Fibroblast of lung (primary cell): ENCODE data around the gene UBE2H. TPM values are rescaled to one million over a fixed set of nuclear protein-coding genes. Genes with fewer than 3 reads are reported as not detected.

Source experiments
- DNase-seq, 2 donors: peaks; one replicate each; pipeline versions ENCODE4 v3.0.0 to v3.0.0-alpha.2; 2010; ENCODE audit warnings: low read depth in 2 of 2
- H2AFZ ChIP-seq: 2 replicates; pipeline ENCODE4 v1.5.1; 2012; ENCODE audit warnings: low read length, control low read depth, inconsistent platforms
- H3K27ac ChIP-seq: 2 replicates; pipeline ENCODE4 v1.5.1; 2011; ENCODE audit warnings: low read length, control low read depth; ENCODE audit not compliant: insufficient read depth
- H3K27me3 ChIP-seq: 2 replicates; pipeline ENCODE4 v1.5.1; 2011; ENCODE audit warnings: mild to moderate bottlenecking, low read length; ENCODE audit not compliant: control insufficient read depth, insufficient read depth
- H3K36me3 ChIP-seq: 2 replicates; pipeline ENCODE4 v1.5.1; 2011; ENCODE audit warnings: low read length; ENCODE audit not compliant: control insufficient read depth, insufficient read depth
- H3K4me1 ChIP-seq: 2 replicates; pipeline ENCODE4 v1.5.1; 2011; ENCODE audit warnings: low read length; ENCODE audit not compliant: control insufficient read depth, insufficient read depth; ENCODE audit errors: extremely low read depth
- H3K4me2 ChIP-seq: 2 replicates; pipeline ENCODE4 v1.5.1; 2011; ENCODE audit warnings: low read length, control low read depth; ENCODE audit not compliant: insufficient read depth; ENCODE audit errors: extremely low read depth
- H3K4me3 ChIP-seq, 4 experiments: fragments of 200-600 bp in 1 of 4; sonication (generic) in 1 of 4; replicated peaks in 1 of 4; 2 replicates each; pipeline ENCODE4 v1.5.1; 2011 to 2016; ENCODE audit warnings: low read length in 4 of 4, low read depth in 3 of 4, mild to moderate bottlenecking in 3 of 4, control low read depth in 2 of 4, inconsistent platforms in 1 of 4, mixed read lengths in 1 of 4; ENCODE audit not compliant: insufficient read depth in 1 of 4; ENCODE audit errors: control extremely low read depth in 1 of 4
- H3K79me2 ChIP-seq: 2 replicates; pipeline ENCODE4 v1.5.1; 2012; ENCODE audit warnings: mild to moderate bottlenecking, low read length, inconsistent platforms; ENCODE audit not compliant: control insufficient read depth, insufficient read depth
- H3K9ac ChIP-seq: 2 replicates; pipeline ENCODE4 v1.5.1; 2011; ENCODE audit warnings: mild to moderate bottlenecking, low read length, control low read depth; ENCODE audit not compliant: insufficient read depth
- H3K9me3 ChIP-seq: 2 replicates; pipeline ENCODE4 v1.5.1; 2012; ENCODE audit warnings: low read depth, low read length; ENCODE audit not compliant: control insufficient read depth, insufficient read depth
- H4K20me1 ChIP-seq: 2 replicates; pipeline ENCODE4 v1.5.1; 2011; ENCODE audit warnings: low read length; ENCODE audit not compliant: control insufficient read depth, insufficient read depth; ENCODE audit errors: extremely low read depth
- CTCF ChIP-seq, 2 donors: IDR thresholded peaks in 1 of 2; conservative IDR thresholded peaks in 1 of 2; 1 replicate in 1 of 2; 2 replicates in 1 of 2; pipeline ENCODE4 v1.5.1; 2011 to 2012; ENCODE audit warnings: low read length in 2 of 2, control low read depth in 1 of 2, inconsistent platforms in 1 of 2, low read depth in 1 of 2, mild to moderate bottlenecking in 1 of 2
- EZH2 ChIP-seq: IDR thresholded peaks from 2 replicates; pipeline ENCODE4 v1.5.1; 2012; ENCODE audit warnings: low read length, control low read depth, mild to moderate bottlenecking; ENCODE audit errors: missing control alignments
- polyA plus RNA-seq, 2 donors: library from polyadenylated mRNA; depleted of rRNA in 1 of 2; stranded (reverse) in 1 of 2; unstranded in 1 of 2; fragments of >200 nt; gene quantifications; 2 replicates each; pipeline ENCODE4 v1.2.1, GENCODE V29; 2011 to 2012; ENCODE audit warnings: missing spikeins in 1 of 2
- total RNA-seq: library from RNA; depleted of rRNA; stranded (reverse); fragments of >200 nt; gene quantifications from 2 replicates; pipeline ENCODE4 v1.2.1, GENCODE V29; 2014

Gene UBE2H
- total and polyA plus RNA-seq, 2 donors (not counting 1 experiment from before 2014, with no cell fraction given) = 76.0 to 102 TPM

- no peaks in the 10 kb centered on the region for H3K9me3 ChIP-seq
- no peaks in the 10 kb centered on the region for H3K4me1 ChIP-seq
- H3K27me3 ChIP-seq = no peaks in the 10 kb centered on the region
- no peaks in the 10 kb centered on the region for H3K36me3 ChIP-seq
- peaks cover 14% of the 10 kb centered on the region for H3K79me2 ChIP-seq
- no peak overlapping the region for H3K4me2 ChIP-seq
- no peak overlapping the region for H3K9ac ChIP-seq
- TF ChIP-seq EZH2 = no peak
- TF ChIP-seq CTCF (conservative IDR thresholded peaks at IDR 0.05 in 1 of 2, IDR thresholded peaks at IDR 0.05 in 1 of 2; ENCODE audit: low read depth in 1 of 2, low read length in 2 of 2) = no peak
- H2AFZ ChIP-seq = no peak overlapping the region
- DNase-seq = no peak
- H3K27ac ChIP-seq = no peak overlapping the region
- no peaks in the 10 kb centered on the region for H4K20me1 ChIP-seq
- H3K4me3 ChIP-seq = no peak overlapping the region
Observed at GRCh38 chr7:129909669-129910068, 43.1 kb downstream of the UBE2H start.

- H3K27me3 ChIP-seq = no peaks in the 10 kb centered on the region
- no peak overlapping the region for H3K9ac ChIP-seq
- H2AFZ ChIP-seq = no peak overlapping the region
- no peak for TF ChIP-seq EZH2
- no peak for TF ChIP-seq CTCF (conservative IDR thresholded peaks at IDR 0.05 in 1 of 2, IDR thresholded peaks at IDR 0.05 in 1 of 2; ENCODE audit: low read depth in 1 of 2, low read length in 2 of 2)
- no peaks in the 10 kb centered on the region for H3K36me3 ChIP-seq
- H3K27ac ChIP-seq = no peak overlapping the region
- H3K9me3 ChIP-seq = no peaks in the 10 kb centered on the region
- no peak overlapping the region for H3K4me3 ChIP-seq
- DNase-seq = peak in 1 of 2 donors; percentile 82
- H3K79me2 ChIP-seq = peaks cover 6% of the 10 kb centered on the region
- H3K4me2 ChIP-seq = no peak overlapping the region
- H3K4me1 ChIP-seq = no peaks in the 10 kb centered on the region
- H4K20me1 ChIP-seq = no peaks in the 10 kb centered on the region
Observed at GRCh38 chr7:129908181-129908580, 44.6 kb downstream of the UBE2H start.

GRCh38 chr7:129907122-129907736 is 45.5 kb downstream of the UBE2H start:
- H3K9me3 ChIP-seq = no peaks in the 10 kb centered on the region
- no peaks in the 10 kb centered on the region for H3K27me3 ChIP-seq
- DNase-seq = peak in 1 of 2 donors; percentile 40
- no peak overlapping the region for H3K4me3 ChIP-seq
- H3K79me2 ChIP-seq = peaks cover 6% of the 10 kb centered on the region
- H3K9ac ChIP-seq = no peak overlapping the region
- H3K4me1 ChIP-seq = no peaks in the 10 kb centered on the region
- no peaks in the 10 kb centered on the region for H3K36me3 ChIP-seq
- TF ChIP-seq EZH2 (no peak), CTCF (conservative IDR thresholded peaks at IDR 0.05 in 1 of 2, IDR thresholded peaks at IDR 0.05 in 1 of 2; ENCODE audit: low read depth in 1 of 2, low read length in 2 of 2) (no peak)
- H2AFZ ChIP-seq = no peak overlapping the region
- no peaks in the 10 kb centered on the region for H4K20me1 ChIP-seq
- no peak overlapping the region for H3K27ac ChIP-seq
- no peak overlapping the region for H3K4me2 ChIP-seq
